ENCODE measurements around the gene SCAI. TPM values are rescaled to one million over a fixed set of nuclear protein-coding genes. Genes with fewer than 3 reads are reported as not detected.

The SCAI gene
- total RNA-seq, 1 experiment from 2014 or later: 15.5 TPM

- no peak overlapping the region for H3K23ac ChIP-seq (ENCODE audit: insufficient read length, low read depth, low read length)
- no peaks in the 10 kb centered on the region for H3K79me2 ChIP-seq (ENCODE audit: insufficient read depth, low read length)
- H2AK5ac ChIP-seq (ENCODE audit: insufficient read length, low read length): no peak overlapping the region
- H4K5ac ChIP-seq (ENCODE audit: insufficient read length, low read depth, low read length): no peak overlapping the region
- H3K23me2 ChIP-seq (ENCODE audit: insufficient read length, low read depth, low read length, poor library complexity, severe bottlenecking): no peaks in the 10 kb centered on the region
- no peak overlapping the region for H2BK120ac ChIP-seq (ENCODE audit: low read depth, low read length, poor library complexity, severe bottlenecking)
- no peaks in the 10 kb centered on the region for H3K27me3 ChIP-seq (ENCODE audit: insufficient read depth, low read length)
- H4K91ac ChIP-seq (ENCODE audit: insufficient read length, low read depth, low read length): no peak overlapping the region
- H4K8ac ChIP-seq (replicated peaks; ENCODE audit: insufficient read length, low read depth, low read length): no peak overlapping the region
- H3K4me3 Mint-ChIP-seq: no peak overlapping the region
- no peak overlapping the region for H2BK20ac ChIP-seq (ENCODE audit: low read depth, low read length, poor library complexity, severe bottlenecking)
- H3K18ac ChIP-seq (ENCODE audit: insufficient read length, low read depth, low read length): no peak overlapping the region
- H2BK12ac ChIP-seq (ENCODE audit: insufficient read length, low read depth, low read length): no peak overlapping the region
- H3K4me1 Mint-ChIP-seq: peaks cover 3 to 5% of the 10 kb centered on the region in 2 experiments; a peak in 1 of 4 replicates
- no peak overlapping the region for H2BK5ac ChIP-seq (ENCODE audit: insufficient read length, low read length)
- no peak overlapping the region for H3K4me2 ChIP-seq (ENCODE audit: insufficient read depth, insufficient read length, low read length)
- H3K9me3 ChIP-seq (ENCODE audit: control insufficient read depth, low read depth, low read length): no peaks in the 10 kb centered on the region
- no peak overlapping the region for H2BK15ac ChIP-seq (ENCODE audit: low read depth, low read length)
- no peaks in the 10 kb centered on the region for H3K4me1 ChIP-seq (ENCODE audit: insufficient read depth, low read length)
- peaks cover 5 to 10% (median 6%) of the 10 kb centered on the region in 3 experiments; a peak in 5 of 7 replicates for H3K36me3 Mint-ChIP-seq (ENCODE audit: insufficient read depth in 1 of 3, low read depth in 3 of 3)
- no peak overlapping the region for H3K4ac ChIP-seq (ENCODE audit: low read depth, low read length)
- no peak overlapping the region for H2AFZ ChIP-seq (ENCODE audit: low read length)
- WGBS (ENCODE audit: extremely low coverage, insufficient read length, low lambda C conversion rate): no CpG with 5 or more reads among the region's 3 CpGs
- H3K9ac ChIP-seq (ENCODE audit: extremely low read depth, insufficient read length, low read length): no peak overlapping the region
- no peaks in the 10 kb centered on the region for H4K20me1 ChIP-seq (ENCODE audit: control insufficient read depth, insufficient read depth, insufficient read length)
- peaks cover 7 to 9% of the 10 kb centered on the region in 2 experiments; a peak in 4 of 5 replicates for H3K9me3 Mint-ChIP-seq
- no peak for TF ChIP-seq CTCF (conservative IDR thresholded peaks at IDR 0.05)
- no peak overlapping the region for H3T11ph ChIP-seq (ENCODE audit: low read length)
- no peak overlapping the region for H3K27ac ChIP-seq (ENCODE audit: insufficient read length, low read depth, low read length)
- no peak for DNase-seq
- peaks cover 4% of the 10 kb centered on the region for H3K79me1 ChIP-seq (ENCODE audit: insufficient read depth, low read depth, low read length, poor library complexity, severe bottlenecking)
- H3K27me3 Mint-ChIP-seq (ENCODE audit: low read depth): no peaks in the 10 kb centered on the region
- no peak overlapping the region for H3K14ac ChIP-seq (ENCODE audit: insufficient read depth, low read length)
- H3K56ac ChIP-seq (ENCODE audit: insufficient read length, low read depth, low read length): no peak overlapping the region
- no peak overlapping the region for H3K27ac Mint-ChIP-seq
Observed at GRCh38 chr9:125103770-125104460, 39.4 kb downstream of the SCAI start.

All from H9 (cell line).